GM10248 (cell line): ENCODE measurements around the gene TBC1D24.

Source experiments
- CTCF ChIA-PET: fragments of 300-600 bp; sonication (Branson Sonifier 250); formaldehyde crosslinking; extraction: SDS; loops from one replicate; lab custom pipeline; 2021; ENCODE audit warnings: antibody characterized with exemption; lab: Yijun Ruan, JAX
- POLR2A ChIA-PET: fragments of 350-650 bp; sonication (Branson Sonifier 250); formaldehyde crosslinking; extraction: SDS; loops from one replicate; lab custom pipeline; 2020; ENCODE audit warnings: antibody characterized with exemption; lab: Yijun Ruan, JAX
- DNase-seq: peaks from one replicate; pipeline ENCODE4 v3.0.0; 2012; ENCODE audit errors: extremely low spot score
- TF ChIP-seq, protein P1 (sequence below): IDR thresholded peaks from 2 replicates; pipeline ENCODE4 v1.5.1; 2012; ENCODE audit warnings: mild to moderate bottlenecking, low read depth; ENCODE audit errors: extremely low read depth, missing control alignments, control extremely low read depth

Gene TBC1D24

DNA sequence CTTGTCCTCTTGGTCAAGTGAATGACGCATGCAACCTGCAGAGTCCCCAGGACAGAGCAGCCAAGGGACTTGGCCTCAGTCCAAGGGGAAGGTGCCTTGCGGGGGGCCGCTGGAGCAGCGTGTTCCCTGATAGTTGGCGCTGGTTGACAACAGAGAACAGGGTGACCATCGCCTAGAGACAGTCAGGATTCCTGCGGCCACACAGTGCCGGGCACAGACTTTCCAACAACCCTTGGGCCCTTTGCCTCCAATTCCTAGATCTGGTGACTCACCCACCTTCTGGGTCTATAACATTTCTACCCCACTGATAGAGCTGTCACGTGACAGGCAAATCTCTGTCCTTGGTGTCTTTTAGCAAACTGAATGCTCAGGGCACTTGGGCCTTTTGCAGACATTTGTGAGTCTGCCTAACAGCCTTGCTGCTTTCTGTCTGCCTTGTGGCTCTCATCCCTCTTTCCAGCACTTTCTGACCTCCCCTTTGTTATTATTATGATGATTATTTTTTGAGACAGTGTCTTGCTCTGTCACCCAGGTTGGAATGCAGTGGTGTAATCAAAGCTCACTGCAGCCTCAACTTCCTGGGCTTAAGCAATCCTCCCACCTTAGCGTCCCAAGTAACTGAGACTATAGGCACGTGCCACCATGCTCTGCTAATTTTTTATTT lies 26.9 kb upstream of the TBC1D24 start:
- no peak for DNase-seq
- TF ChIP-seq, protein P1, sequence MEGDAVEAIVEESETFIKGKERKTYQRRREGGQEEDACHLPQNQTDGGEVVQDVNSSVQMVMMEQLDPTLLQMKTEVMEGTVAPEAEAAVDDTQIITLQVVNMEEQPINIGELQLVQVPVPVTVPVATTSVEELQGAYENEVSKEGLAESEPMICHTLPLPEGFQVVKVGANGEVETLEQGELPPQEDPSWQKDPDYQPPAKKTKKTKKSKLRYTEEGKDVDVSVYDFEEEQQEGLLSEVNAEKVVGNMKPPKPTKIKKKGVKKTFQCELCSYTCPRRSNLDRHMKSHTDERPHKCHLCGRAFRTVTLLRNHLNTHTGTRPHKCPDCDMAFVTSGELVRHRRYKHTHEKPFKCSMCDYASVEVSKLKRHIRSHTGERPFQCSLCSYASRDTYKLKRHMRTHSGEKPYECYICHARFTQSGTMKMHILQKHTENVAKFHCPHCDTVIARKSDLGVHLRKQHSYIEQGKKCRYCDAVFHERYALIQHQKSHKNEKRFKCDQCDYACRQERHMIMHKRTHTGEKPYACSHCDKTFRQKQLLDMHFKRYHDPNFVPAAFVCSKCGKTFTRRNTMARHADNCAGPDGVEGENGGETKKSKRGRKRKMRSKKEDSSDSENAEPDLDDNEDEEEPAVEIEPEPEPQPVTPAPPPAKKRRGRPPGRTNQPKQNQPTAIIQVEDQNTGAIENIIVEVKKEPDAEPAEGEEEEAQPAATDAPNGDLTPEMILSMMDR = no peak
- ChIA-PET POLR2A (no interaction called here), CTCF (interaction anchor here (0.6 to 1.2 kb wide), 2 partner anchors 25 to 53 kb away, joined by 3 read pairs; no protein-coding TSS in a partner anchor)

DNA sequence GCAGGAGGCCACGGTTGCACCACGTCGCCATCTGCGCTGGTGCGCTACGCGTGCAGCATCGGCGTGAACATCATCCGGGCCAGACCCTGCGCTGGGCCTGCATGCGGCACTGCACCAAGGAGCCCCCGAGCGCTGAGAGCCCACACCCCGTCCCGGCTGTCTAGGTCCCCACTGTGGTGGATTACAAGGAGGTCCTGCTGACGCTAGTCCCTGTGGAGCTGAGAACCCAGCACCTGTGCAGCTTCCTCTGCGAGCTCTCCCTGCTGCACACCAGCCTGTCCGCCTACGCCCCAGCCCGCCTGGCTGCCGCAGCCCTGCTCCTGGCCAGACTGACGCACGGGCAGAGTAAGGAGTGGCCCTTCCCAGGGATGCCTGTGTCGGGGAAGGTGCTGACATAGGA lies 25.8 kb upstream of the TBC1D24 start:
- ChIA-PET POLR2A (no interaction called here), CTCF (interaction anchor here (0.6 kb wide), 1 partner anchor 26 kb away, joined by 3 read pairs; no protein-coding TSS in a partner anchor)
- TF ChIP-seq, protein P1 = no peak
- no peak for DNase-seq

DNA sequence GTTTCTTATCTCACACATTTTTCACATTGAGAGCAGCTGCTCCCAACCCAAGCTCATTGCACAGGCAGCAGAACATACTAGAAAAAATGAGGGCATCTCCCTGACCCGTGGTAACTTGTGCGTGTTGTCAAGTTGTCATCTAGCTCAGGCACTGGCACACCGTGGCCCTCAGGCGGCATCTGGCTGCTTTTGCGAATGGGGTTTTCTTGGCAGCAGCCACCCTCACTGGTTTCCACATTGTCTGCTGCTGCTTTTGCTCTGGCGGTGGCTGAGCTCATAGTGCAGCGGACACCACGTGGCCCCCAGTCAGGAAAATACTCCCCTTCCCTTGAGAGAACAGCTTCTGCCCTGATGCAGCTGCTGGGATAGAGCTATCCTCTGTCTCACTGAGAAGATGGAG lies 24.4 kb upstream of the TBC1D24 start:
- DNase-seq = no peak
- POLR2A ChIA-PET = no interaction called here
- CTCF ChIA-PET = interaction anchor here (1.0 to 1.4 kb wide), 2 partner anchors 9 to 21 kb away, joined by 3 to 4 read pairs; partner anchors contain the start of genes CCNF and TEDC2

DNA sequence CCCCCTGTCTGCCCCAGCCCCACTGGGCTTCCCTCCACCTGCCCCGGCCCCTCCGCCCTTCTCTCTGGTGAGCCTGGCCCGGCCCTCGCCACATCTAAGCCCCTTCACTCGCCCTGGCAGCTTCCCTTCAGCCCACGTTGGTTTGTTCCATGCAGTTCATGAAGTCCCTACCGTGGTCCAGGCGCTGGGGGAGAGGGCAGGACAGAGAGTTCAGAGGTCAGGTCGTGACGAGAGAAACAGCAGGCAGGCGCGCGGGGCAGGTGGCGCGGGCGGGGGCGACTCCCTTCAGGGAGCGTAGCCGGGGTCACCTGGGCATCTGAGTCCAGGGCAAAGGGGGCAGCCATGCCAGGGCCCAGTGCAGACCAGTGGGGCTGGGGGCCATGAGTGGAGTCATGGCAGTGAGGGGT lies 23.9 kb upstream of the TBC1D24 start:
- POLR2A ChIA-PET = no interaction called here
- CTCF ChIA-PET = interaction anchor here (1.0 kb wide), 1 partner anchor 8 kb away, joined by 4 read pairs; the partner anchor contains the start of gene TEDC2
- DNase-seq = no peak
- TF ChIP-seq, protein P1 = no peak

More for the DNA sequence above, 24.4 kb upstream of the TBC1D24 start:
- TF ChIP-seq, protein P1 = no peak

DNA sequence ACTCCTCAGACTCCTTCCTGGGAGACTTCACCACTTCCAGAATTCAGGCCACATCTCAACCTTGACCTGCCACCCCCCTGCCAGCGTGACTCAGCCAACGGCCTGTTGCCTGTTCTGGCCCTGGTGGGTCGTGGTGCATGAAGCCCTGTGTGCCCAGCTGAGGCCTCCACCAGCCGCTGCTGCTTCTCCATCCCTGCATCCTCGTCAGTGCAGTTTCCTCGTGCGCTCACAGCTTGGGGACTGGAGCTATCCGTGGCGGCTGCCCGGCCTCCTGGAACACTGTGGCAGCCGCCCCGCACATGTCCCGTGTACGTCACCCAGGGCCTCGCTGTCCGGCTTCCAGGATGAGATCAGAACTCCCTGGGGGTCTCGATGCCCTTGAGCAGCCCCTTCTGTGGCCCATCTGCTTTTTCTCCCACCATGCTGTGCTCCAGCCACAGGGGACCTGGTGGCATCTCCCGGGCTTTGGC lies 23.0 kb upstream of the TBC1D24 start:
- CTCF ChIA-PET = interaction anchor here (1.0 kb wide), 1 partner anchor 23 kb away, joined by 3 read pairs; the partner anchor contains the start of gene TBC1D24

DNA sequence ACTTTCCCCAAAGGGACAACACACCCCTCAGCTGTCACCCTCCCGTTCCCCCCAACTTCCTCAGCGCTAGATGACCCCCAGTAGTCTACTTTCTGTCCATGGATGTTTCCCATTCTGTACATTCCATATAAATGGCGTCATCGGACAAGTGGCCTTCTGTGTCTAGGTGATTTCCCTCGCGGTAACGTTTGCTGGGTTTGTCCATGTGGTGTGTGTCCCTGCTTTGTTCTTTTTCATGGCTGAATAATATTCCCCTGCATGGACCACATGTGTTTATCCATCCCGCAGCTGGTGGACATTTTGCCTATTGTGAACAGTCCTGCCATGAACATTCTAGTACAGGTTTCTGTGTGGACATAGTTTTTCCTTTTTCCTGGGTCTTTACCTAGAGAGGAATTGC lies 22.3 kb upstream of the TBC1D24 start:
- ChIA-PET POLR2A (no interaction called here), CTCF (no interaction called here)
- TF ChIP-seq, protein P1 = no peak
- no peak for DNase-seq

More for the DNA sequence above, 23.0 kb upstream of the TBC1D24 start:
- TF ChIP-seq, protein P1 = no peak
- DNase-seq = no peak
- POLR2A ChIA-PET = no interaction called here
